HepG2 (cell line): ENCODE data around the gene HSD3B7. TPM values are rescaled to one million over a fixed set of nuclear protein-coding genes. Genes with fewer than 3 reads are reported as not detected.

ENCODE experiments used
- CBX1 ChIP-seq: IDR thresholded peaks from one replicate; pipeline ENCODE4 v1.6.1; 2016; ENCODE audit warnings: antibody characterized with exemption, low read depth
- CEBPB ChIP-seq: IDR thresholded peaks from 2 replicates; pipeline ENCODE4 v1.6.1; 2011; ENCODE audit warnings: low read depth, low read length, improper control_type of control experiment, borderline replicate concordance
- FIP1L1 ChIP-seq: fragments of 200-400 bp; formaldehyde crosslinking; IDR thresholded peaks from 2 replicates; pipeline ENCODE4 v1.6.1; 2018; ENCODE audit warnings: low read depth, mild to moderate bottlenecking, low read length, moderate library complexity, borderline replicate concordance; ENCODE audit not compliant: insufficient read depth
- FOXA3 ChIP-seq: IDR thresholded peaks from 2 replicates; pipeline ENCODE4 v1.6.1; 2016; ENCODE audit warnings: missing genetic modification reagents, missing compliant biosample characterization
- HNF4A ChIP-seq: sonication (generic); formaldehyde crosslinking; IDR thresholded peaks from 2 replicates; pipeline ENCODE4 v1.4.0; 2020; ENCODE audit warnings: missing genetic modification reagents
- ISX ChIP-seq: sonication (generic); formaldehyde crosslinking; conservative IDR thresholded peaks from 2 replicates; pipeline ENCODE4 v1.5.0; 2020; ENCODE audit warnings: missing genetic modification reagents
- KAT2B ChIP-seq: fragments of 150-350 bp; IDR thresholded peaks from 2 replicates; pipeline ENCODE4 v1.6.1; 2014; ENCODE audit warnings: low read depth, low read length, borderline replicate concordance
- MED1 ChIP-seq: sonication (generic); formaldehyde crosslinking; IDR thresholded peaks from 2 replicates; pipeline ENCODE4 v1.4.0; 2020; ENCODE audit warnings: missing genetic modification reagents
- MIER2 ChIP-seq: IDR thresholded peaks from 2 replicates; pipeline ENCODE4 v1.6.1; 2016; ENCODE audit warnings: missing biosample characterization, missing genetic modification reagents
- MXD4 ChIP-seq: IDR thresholded peaks from 2 replicates; pipeline ENCODE4 v1.6.1; 2016; ENCODE audit warnings: mild to moderate bottlenecking, missing biosample characterization, missing genetic modification reagents
- NAIF1 ChIP-seq: sonication (generic); formaldehyde crosslinking; IDR thresholded peaks from 2 replicates; pipeline ENCODE4 v1.5.0; 2020; ENCODE audit warnings: mild to moderate bottlenecking, missing genetic modification reagents, borderline replicate concordance
- PAWR ChIP-seq: sonication (generic); formaldehyde crosslinking; IDR thresholded peaks from 2 replicates; pipeline ENCODE4 v1.4.0; 2020; ENCODE audit warnings: missing genetic modification reagents, mild to moderate bottlenecking, borderline replicate concordance
- TP53 ChIP-seq: sonication (generic); formaldehyde crosslinking; conservative IDR thresholded peaks from 2 replicates; pipeline ENCODE4 v1.4.0; 2020; ENCODE audit warnings: missing genetic modification reagents
- ZFP36 ChIP-seq: fragments of 150-350 bp; IDR thresholded peaks from 2 replicates; pipeline ENCODE4 v1.6.1; 2018; ENCODE audit warnings: borderline replicate concordance, low read length, low read depth; ENCODE audit not compliant: partially characterized antibody
- ZNF142 ChIP-seq: sonication (generic); formaldehyde crosslinking; IDR thresholded peaks from 2 replicates; pipeline ENCODE4 v1.4.0; 2020; ENCODE audit warnings: missing genetic modification reagents
- ZNF234 ChIP-seq: sonication (generic); formaldehyde crosslinking; conservative IDR thresholded peaks from 2 replicates; pipeline ENCODE4 v1.5.1; 2020; ENCODE audit warnings: mild to moderate bottlenecking, missing genetic modification reagents
- ZNF317 ChIP-seq: sonication (generic); formaldehyde crosslinking; IDR thresholded peaks from 2 replicates; pipeline ENCODE4 v1.5.0; 2020; ENCODE audit warnings: mild to moderate bottlenecking, missing genetic modification reagents
- ZNF33A ChIP-seq: sonication (generic); formaldehyde crosslinking; IDR thresholded peaks from 2 replicates; pipeline ENCODE4 v1.5.1; 2020; ENCODE audit warnings: missing genetic modification reagents, mild to moderate bottlenecking, moderate library complexity, borderline replicate concordance
- ZNF414 ChIP-seq: sonication (generic); formaldehyde crosslinking; IDR thresholded peaks from 2 replicates; pipeline ENCODE4 v1.5.0; 2020; ENCODE audit warnings: missing genetic modification reagents
- ZNF510 ChIP-seq: sonication (generic); formaldehyde crosslinking; IDR thresholded peaks from 2 replicates; pipeline ENCODE4 v1.4.0; 2020; ENCODE audit warnings: low read depth, mild to moderate bottlenecking, missing genetic modification reagents
- ZNF652 ChIP-seq: IDR thresholded peaks from 2 replicates; pipeline ENCODE4 v1.6.1; 2016; ENCODE audit warnings: low read depth, borderline replicate concordance
- polyA plus RNA-seq, 8 experiments: library from polyadenylated mRNA; depleted of rRNA in 3 of 8; stranded (reverse) in 7 of 8; unstranded in 1 of 8; fragments of >200 nt; fragmentation: Illumina TruSeq in 4 of 8; extraction: Trizol in 4 of 8; gene quantifications; 2 replicates each; pipeline versions ENCODE4 v1.2.1 to v1.2.3, GENCODE V29; 2011 to 2016; ENCODE audit warnings: low read depth in 4 of 8, missing spikeins in 1 of 8, mixed read lengths in 1 of 8; ENCODE audit not compliant: insufficient read depth in 1 of 8
- total RNA-seq, 5 experiments: library from RNA; depleted of rRNA; stranded (reverse); fragments of >200 nt; fragmentation: Illumina TruSeq; extraction: Trizol; gene quantifications; 2 replicates each; pipeline ENCODE4 v1.2.3, GENCODE V29; 2016; ENCODE audit warnings: low read depth in 1 of 5
- TF ChIP-seq, protein P1 (sequence below): sonication (generic); formaldehyde crosslinking; IDR thresholded peaks from 2 replicates; pipeline ENCODE4 v1.4.0; 2020; ENCODE audit warnings: missing genetic modification reagents
- TF ChIP-seq, protein P2 (sequence below): sonication (generic); formaldehyde crosslinking; IDR thresholded peaks from 2 replicates; pipeline ENCODE4 v1.4.0; 2020; ENCODE audit warnings: mild to moderate bottlenecking, missing genetic modification reagents

Gene HSD3B7
- total and polyA plus RNA-seq, 2 of the 13 experiments (the other 11 are each of a cell fraction or from before 2014, with no cell fraction given), result 32.9 to 69.7 TPM

DNA sequence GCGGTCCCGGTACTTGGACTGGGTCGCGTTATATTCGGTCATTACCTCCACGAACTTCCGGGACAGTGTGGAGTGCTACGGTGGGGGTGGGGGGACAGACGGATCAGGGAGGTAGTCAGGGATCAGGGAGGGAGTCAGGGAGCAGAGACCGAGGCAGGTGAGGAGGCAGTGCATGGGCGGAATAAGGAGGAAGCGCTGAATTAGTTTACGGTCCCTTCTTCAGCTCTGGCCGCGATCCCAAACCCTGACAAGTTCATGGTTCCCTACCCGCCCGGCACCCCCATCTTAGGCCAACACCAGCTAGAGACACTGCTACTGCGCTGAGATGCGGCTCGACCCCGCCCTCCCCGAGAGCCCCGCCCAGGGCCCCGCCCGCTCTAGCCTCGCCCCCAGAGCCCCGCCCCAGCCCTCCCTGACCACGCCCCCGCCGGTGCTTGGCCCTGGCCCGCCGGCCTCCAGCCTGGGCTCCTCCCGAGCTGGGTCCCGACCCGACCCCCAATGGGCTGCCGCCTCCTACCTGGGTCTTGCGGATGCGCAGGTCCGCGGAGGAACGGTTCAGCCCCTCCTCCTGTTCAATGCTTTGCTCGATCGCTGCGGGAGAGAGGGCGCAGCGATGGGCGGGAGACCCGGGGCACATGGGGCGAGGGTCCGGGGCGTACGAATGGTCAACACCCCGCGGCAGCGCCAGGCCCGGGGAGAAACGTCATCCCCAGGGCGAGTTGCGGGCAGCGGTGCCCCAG, 12.1 kb downstream of the HSD3B7 start (continued):
- peak; percentile 63; the same call in 1 of the 2 replicates for TF ChIP-seq ZNF33A (CRISPR knock-in tag)
- TF ChIP-seq ZNF317 (CRISPR knock-in tag), result peak; percentile 25; the same call in 1 of the 2 replicates
- TF ChIP-seq KAT2B, result no peak
- TF ChIP-seq FOXA3 (CRISPR knock-in tag), result 0 out of 2 replicates have a peak, but pooled peaks have one; percentile 20
- no peak for TF ChIP-seq CEBPB
- no peak for TF ChIP-seq ZNF510 (CRISPR knock-in tag)
- peak; percentile 56 for TF ChIP-seq ZNF414 (CRISPR knock-in tag)
- TF ChIP-seq ZNF142 (CRISPR knock-in tag), result no peak
- no peak for TF ChIP-seq CBX1
- TF ChIP-seq NAIF1, result peak; percentile 66; the same call in 1 of the 2 replicates
- TF ChIP-seq ISX (CRISPR knock-in tag), result no peak; the same call in 1 of the 2 replicates
- no peak for TF ChIP-seq ZNF652
- TF ChIP-seq PAWR (CRISPR knock-in tag), result no peak
- 0 out of 2 replicates have a peak, but pooled peaks have one; percentile 43 for TF ChIP-seq FIP1L1
- peak; percentile 9 for TF ChIP-seq HNF4A
- TF ChIP-seq ZNF234 (CRISPR knock-in tag), result 0 out of 2 replicates have a peak, but pooled peaks have one; percentile 39
- no peak for TF ChIP-seq MXD4
- TF ChIP-seq MIER2 (CRISPR knock-in tag), result no peak
- TF ChIP-seq, protein P1, sequence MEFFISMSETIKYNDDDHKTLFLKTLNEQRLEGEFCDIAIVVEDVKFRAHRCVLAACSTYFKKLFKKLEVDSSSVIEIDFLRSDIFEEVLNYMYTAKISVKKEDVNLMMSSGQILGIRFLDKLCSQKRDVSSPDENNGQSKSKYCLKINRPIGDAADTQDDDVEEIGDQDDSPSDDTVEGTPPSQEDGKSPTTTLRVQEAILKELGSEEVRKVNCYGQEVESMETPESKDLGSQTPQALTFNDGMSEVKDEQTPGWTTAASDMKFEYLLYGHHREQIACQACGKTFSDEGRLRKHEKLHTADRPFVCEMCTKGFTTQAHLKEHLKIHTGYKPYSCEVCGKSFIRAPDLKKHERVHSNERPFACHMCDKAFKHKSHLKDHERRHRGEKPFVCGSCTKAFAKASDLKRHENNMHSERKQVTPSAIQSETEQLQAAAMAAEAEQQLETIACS (CRISPR knock-in tag), result no peak
- TF ChIP-seq, protein P2, sequence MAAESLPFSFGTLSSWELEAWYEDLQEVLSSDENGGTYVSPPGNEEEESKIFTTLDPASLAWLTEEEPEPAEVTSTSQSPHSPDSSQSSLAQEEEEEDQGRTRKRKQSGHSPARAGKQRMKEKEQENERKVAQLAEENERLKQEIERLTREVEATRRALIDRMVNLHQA, result no peak
- no peak for TF ChIP-seq TP53 (CRISPR knock-in tag)
- peak; percentile 65 for TF ChIP-seq MED1 (CRISPR knock-in tag)
- no peak for TF ChIP-seq ZFP36
